ENCODE measurements around the gene OR2J3. TPM values are rescaled to one million over a fixed set of nuclear protein-coding genes. Genes with fewer than 3 reads are reported as not detected.

The OR2J3 gene
- total and polyA plus RNA-seq, 2 of the 8 experiments (the other 6 are each of a cell fraction or from before 2014, with no cell fraction given) = 0.03 TPM; not detected in 1

Other genes with a start within 250 kb of the OR2J3 start
- 76.4 and 78.9 TPM in 2 replicates for gene TRIM27, start 184.1 kb upstream of the OR2J3 start, total RNA-seq (2021; fragmentation: NEBNext Ultra II Directional; extraction: Animal tissue kit (Norgen Biotek cat#: 25700))
- 61.2 and 85.9 TPM in 2 replicates for gene TRIM27, start 184.1 kb upstream of the OR2J3 start, polyA plus RNA-seq (2011; rRNA removed)
- 4.2 and 4.3 TPM in 2 replicates for gene ZNF311, start 102.7 kb upstream of the OR2J3 start, total RNA-seq (2021; fragmentation: NEBNext Ultra II Directional; extraction: Animal tissue kit (Norgen Biotek cat#: 25700))
- 1.4 and 1.9 TPM in 2 replicates for gene ZNF311, start 102.7 kb upstream of the OR2J3 start, polyA plus RNA-seq (2011; rRNA removed)
- gene OR2W1, start 62.9 kb upstream of the OR2J3 start, total RNA-seq (2021; fragmentation: NEBNext Ultra II Directional; extraction: Animal tissue kit (Norgen Biotek cat#: 25700)) = not detected in 2 replicates
- gene OR2W1, start 62.9 kb upstream of the OR2J3 start, polyA plus RNA-seq (2011; rRNA removed) = not detected in 2 replicates
- gene OR2B3, start 20.7 kb upstream of the OR2J3 start, total RNA-seq (2021; fragmentation: NEBNext Ultra II Directional; extraction: Animal tissue kit (Norgen Biotek cat#: 25700)) = not detected in 2 replicates
- not detected in 2 replicates for gene OR2B3, start 20.7 kb upstream of the OR2J3 start, polyA plus RNA-seq (2011; rRNA removed)
- gene OR2J1, start 8.6 kb upstream of the OR2J3 start, total RNA-seq (2021; fragmentation: NEBNext Ultra II Directional; extraction: Animal tissue kit (Norgen Biotek cat#: 25700)) = not detected in 2 replicates
- not detected in 2 replicates for gene OR2J1, start 8.6 kb upstream of the OR2J3 start, polyA plus RNA-seq (2011; rRNA removed)
- gene OR2J2, start 62.8 kb downstream of the OR2J3 start, total RNA-seq (2021; fragmentation: NEBNext Ultra II Directional; extraction: Animal tissue kit (Norgen Biotek cat#: 25700)) = not detected in 2 replicates
- gene OR2J2, start 62.8 kb downstream of the OR2J3 start, polyA plus RNA-seq (2011; rRNA removed) = not detected in 2 replicates
- not detected in 2 replicates for gene OR14J1, start 193.6 kb downstream of the OR2J3 start, total RNA-seq (2021; fragmentation: NEBNext Ultra II Directional; extraction: Animal tissue kit (Norgen Biotek cat#: 25700))
- not detected in 2 replicates for gene OR14J1, start 193.6 kb downstream of the OR2J3 start, polyA plus RNA-seq (2011; rRNA removed)